ENCODE results near the gene IFI16. TPM values are rescaled to one million over a fixed set of nuclear protein-coding genes. Genes with fewer than 3 reads are reported as not detected.

The IFI16 gene
- polyA plus RNA-seq, 1 experiment: 81.8 TPM

DNA sequence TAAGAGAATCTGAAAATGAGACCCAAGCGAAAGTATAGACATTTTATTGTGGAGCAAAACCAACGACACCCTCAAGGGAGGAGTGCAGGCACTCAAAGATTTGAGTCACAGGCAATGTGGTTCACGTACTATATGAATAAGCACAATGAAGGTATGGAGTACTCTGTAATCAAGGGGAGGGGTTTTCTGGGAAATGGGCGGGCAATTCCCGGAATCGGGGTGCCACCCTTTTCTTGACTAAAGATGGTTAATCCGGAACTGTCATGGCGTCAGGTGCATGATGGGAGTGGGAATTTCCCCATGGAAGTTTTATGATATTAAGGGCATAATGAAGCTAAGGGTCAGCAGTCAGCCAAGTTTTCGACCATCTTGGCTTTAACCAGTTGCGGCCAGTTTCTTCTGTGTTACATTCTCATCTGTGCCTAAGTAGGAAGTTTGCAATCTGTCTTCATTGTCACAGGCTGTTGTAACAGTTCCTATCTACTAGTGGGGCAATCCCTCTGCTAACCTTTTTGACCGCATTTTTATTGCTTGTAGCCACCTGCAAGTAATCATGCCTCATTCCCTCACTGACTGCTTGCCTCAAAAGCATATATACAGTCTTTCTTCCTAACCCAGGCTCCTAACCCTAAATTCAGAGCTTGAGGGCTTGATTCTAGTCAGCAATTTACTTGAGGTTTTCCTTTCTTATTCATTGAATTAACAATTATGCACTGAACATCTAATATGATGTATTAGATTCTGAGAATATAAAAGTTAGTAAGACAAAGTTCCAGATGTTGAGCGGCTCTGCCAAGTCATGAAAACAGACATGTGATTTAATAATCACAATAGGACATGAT lies 67.6 kb downstream of the IFI16 start:
- Histone ChIP-seq H3K27me3 (ENCODE audit: control insufficient read depth, insufficient read depth, low read length) (peaks cover 12% of the 10 kb centered on the region), H3K36me3 (ENCODE audit: control insufficient read depth, insufficient read depth, low read length) (no peaks in the 10 kb centered on the region), H3K4me3 (ENCODE audit: low read depth, low read length) (no peak overlapping the region)
- POLR2A ChIA-PET: no interaction called here
- TF ChIP-seq, protein P1, sequence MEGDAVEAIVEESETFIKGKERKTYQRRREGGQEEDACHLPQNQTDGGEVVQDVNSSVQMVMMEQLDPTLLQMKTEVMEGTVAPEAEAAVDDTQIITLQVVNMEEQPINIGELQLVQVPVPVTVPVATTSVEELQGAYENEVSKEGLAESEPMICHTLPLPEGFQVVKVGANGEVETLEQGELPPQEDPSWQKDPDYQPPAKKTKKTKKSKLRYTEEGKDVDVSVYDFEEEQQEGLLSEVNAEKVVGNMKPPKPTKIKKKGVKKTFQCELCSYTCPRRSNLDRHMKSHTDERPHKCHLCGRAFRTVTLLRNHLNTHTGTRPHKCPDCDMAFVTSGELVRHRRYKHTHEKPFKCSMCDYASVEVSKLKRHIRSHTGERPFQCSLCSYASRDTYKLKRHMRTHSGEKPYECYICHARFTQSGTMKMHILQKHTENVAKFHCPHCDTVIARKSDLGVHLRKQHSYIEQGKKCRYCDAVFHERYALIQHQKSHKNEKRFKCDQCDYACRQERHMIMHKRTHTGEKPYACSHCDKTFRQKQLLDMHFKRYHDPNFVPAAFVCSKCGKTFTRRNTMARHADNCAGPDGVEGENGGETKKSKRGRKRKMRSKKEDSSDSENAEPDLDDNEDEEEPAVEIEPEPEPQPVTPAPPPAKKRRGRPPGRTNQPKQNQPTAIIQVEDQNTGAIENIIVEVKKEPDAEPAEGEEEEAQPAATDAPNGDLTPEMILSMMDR (IDR thresholded peaks at IDR 0.05; ENCODE audit: insufficient read depth, low read depth, low read length): no peak
- CTCF ChIA-PET: interaction anchor here (1.0 to 1.7 kb wide), 4 partner anchors 9 to 874 kb away, joined by 3 to 6 read pairs (median 4); no protein-coding TSS in a partner anchor
- DNase-seq (ENCODE audit: low read depth): no peak

DNA sequence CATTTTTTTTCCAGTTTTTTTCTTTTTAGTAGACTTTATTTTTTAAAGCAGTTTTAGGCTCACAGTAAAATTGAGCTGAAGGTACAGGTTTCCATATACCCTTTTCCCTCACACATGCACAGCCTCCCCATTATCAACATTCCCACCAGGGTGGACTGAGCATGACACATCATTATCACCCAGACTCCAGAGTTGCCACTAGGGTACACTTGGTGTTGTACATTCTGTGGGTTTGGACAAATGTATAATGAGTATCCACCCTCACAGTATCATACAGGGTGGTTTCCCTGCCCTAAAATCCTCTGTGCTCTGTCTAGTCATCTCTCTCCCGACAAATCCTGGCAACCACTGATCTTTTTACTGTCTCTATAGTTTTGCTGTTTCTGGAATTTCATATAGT lies 69.8 kb downstream of the IFI16 start:
- ChIA-PET POLR2A (no interaction called here), CTCF (no interaction called here)
- Histone ChIP-seq H3K4me3 (ENCODE audit: low read depth, low read length) (no peak overlapping the region), H3K36me3 (ENCODE audit: control insufficient read depth, insufficient read depth, low read length) (no peaks in the 10 kb centered on the region), H3K27me3 (ENCODE audit: control insufficient read depth, insufficient read depth, low read length) (peaks cover 10% of the 10 kb centered on the region)
- TF ChIP-seq, protein P1 (IDR thresholded peaks at IDR 0.05; ENCODE audit: insufficient read depth, low read depth, low read length): no peak
- no peak for DNase-seq (ENCODE audit: low read depth)

DNA sequence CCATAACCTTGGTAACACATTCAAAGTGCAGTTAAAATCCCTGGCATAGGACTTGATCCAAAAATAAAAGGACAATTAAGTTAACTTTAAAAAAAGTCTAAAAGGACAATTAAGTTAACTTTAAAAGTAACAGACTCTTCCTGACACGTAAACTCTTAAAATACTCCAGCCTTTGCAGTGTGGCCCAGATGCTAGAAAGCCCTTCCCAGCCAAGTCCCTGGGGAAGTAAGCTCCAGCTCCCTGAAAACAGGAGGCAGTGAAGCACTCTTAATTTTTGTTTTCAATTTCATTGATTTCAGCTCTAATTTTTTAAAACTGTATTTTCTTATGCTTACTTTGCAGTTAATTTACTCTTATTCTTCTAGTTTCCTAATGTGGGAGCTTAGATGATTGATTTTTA lies 71.9 kb downstream of the IFI16 start:
- no peak overlapping the region for H3K4me3 ChIP-seq (ENCODE audit: low read depth, low read length)
- no peak for DNase-seq (ENCODE audit: low read depth)
- TF ChIP-seq, protein P1 (IDR thresholded peaks at IDR 0.05; ENCODE audit: insufficient read depth, low read depth, low read length): no peak
- POLR2A ChIA-PET: no interaction called here
- H3K27me3 ChIP-seq (ENCODE audit: control insufficient read depth, insufficient read depth, low read length): peaks cover 10% of the 10 kb centered on the region
- CTCF ChIA-PET: no interaction called here
- H3K36me3 ChIP-seq (ENCODE audit: control insufficient read depth, insufficient read depth, low read length): no peaks in the 10 kb centered on the region

DNA sequence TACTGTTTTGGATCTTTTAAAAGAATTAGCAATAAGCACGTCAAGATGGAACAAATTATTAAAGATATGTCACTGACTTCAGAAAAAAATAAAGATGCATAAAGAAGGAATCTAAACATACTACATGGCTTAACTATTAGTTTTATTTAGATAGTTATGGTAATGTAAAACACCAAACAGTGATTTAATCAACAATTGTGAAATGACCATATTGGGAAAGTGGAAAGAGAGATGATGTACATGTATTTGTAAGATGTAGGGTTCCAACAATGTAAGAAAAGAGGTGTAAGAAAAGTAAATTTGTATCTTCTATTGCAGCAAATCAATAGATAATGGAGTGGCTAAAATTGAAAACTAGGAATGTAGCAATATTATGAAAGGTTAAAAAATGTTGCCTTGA lies 73.3 kb downstream of the IFI16 start:
- TF ChIP-seq, protein P1 (IDR thresholded peaks at IDR 0.05; ENCODE audit: insufficient read depth, low read depth, low read length): no peak
- Histone ChIP-seq H3K36me3 (ENCODE audit: control insufficient read depth, insufficient read depth, low read length) (no peaks in the 10 kb centered on the region), H3K27me3 (ENCODE audit: control insufficient read depth, insufficient read depth, low read length) (peaks cover 9% of the 10 kb centered on the region), H3K4me3 (ENCODE audit: low read depth, low read length) (no peak overlapping the region)
- no peak for DNase-seq (ENCODE audit: low read depth)
- ChIA-PET POLR2A (no interaction called here), CTCF (interaction anchor here (1.4 kb wide), 1 partner anchor 12 kb away, joined by 5 read pairs; no protein-coding TSS in a partner anchor)

DNA sequence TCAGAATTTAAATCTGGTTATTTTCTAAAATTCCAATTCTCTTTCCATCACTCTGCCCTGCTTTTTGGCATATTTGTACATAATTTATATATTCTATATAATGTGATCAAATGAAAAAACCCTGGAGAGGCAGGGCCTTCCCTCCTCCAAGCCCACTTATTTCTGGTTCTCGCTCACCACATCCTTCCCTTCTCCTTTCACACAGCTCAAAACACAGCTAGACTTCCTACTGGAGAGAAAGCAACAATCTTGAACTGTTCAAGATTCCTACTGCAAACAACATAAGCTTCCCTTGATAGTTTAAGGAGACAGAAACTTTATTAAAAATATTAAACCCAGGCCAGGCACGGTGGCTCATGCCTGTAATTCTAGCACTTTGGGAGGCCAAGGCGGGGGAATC lies 74.4 kb downstream of the IFI16 start:
- DNase-seq (ENCODE audit: low read depth): no peak
- Histone ChIP-seq H3K4me3 (ENCODE audit: low read depth, low read length) (no peak overlapping the region), H3K36me3 (ENCODE audit: control insufficient read depth, insufficient read depth, low read length) (no peaks in the 10 kb centered on the region), H3K27me3 (ENCODE audit: control insufficient read depth, insufficient read depth, low read length) (peaks cover 5% of the 10 kb centered on the region)
- CTCF ChIA-PET: interaction anchor here (0.8 to 1.4 kb wide), 2 partner anchors 12 to 13 kb away, joined by 3 to 5 read pairs; no protein-coding TSS in a partner anchor
- TF ChIP-seq, protein P1 (IDR thresholded peaks at IDR 0.05; ENCODE audit: insufficient read depth, low read depth, low read length): no peak
- POLR2A ChIA-PET: no interaction called here

All from BJ (cell line).